GM19099 (cell line): ENCODE measurements around the gene CACNA2D4.

ENCODE experiments used
- POLR2A ChIP-seq: IDR thresholded peaks from 3 replicates; pipeline ENCODE4 v1.6.1; 2011; ENCODE audit warnings: low read depth; ENCODE audit not compliant: insufficient read length; ENCODE audit errors: extremely low read depth

Gene CACNA2D4

DNA sequence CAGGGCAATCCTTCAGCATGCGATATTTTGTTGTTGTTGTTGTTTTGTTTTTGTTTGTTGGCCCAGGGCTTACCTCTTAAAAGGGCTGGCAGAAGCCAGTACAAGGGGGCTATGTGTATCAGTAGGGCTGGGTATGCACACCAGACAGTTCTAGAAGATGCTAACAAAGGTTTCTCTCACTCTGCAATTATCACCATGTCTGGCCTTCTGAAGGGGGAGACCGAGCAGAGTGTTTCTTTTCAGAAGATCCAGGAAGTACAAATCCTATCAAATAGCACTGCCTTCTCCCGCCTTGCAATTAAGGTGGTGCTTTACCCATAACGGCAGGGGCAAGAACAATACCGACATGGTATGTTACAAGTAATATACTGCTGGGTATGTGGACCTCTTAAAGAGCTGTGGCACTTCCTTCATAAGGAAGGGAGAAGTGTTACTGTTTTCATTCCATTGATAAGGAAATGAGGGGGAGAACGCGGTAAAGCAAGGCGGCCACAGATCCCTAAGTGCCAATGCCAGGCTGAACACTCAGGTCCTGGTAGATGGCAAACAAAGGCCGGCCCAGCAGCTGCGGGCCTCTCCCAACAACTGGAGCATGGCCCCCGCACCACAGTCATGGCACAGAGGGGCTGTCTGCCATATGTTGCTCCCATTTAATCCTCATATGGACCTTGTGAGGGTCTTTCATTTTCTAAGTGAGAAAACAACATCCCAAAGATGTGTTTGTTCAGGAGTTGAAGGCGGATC, 19.2 kb upstream of the CACNA2D4 start:
- no peak for TF ChIP-seq POLR2A

GRCh38 chr12:1936406-1937320, 18.2 kb upstream of the CACNA2D4 start:
- TF ChIP-seq POLR2A, result no peak

GRCh38 chr12:1935700-1936378, 17.4 kb upstream of the CACNA2D4 start:
- no peak for TF ChIP-seq POLR2A

- no peak for TF ChIP-seq POLR2A
Observed at GRCh38 chr12:1935242-1935641, 16.8 kb upstream of the CACNA2D4 start.

DNA sequence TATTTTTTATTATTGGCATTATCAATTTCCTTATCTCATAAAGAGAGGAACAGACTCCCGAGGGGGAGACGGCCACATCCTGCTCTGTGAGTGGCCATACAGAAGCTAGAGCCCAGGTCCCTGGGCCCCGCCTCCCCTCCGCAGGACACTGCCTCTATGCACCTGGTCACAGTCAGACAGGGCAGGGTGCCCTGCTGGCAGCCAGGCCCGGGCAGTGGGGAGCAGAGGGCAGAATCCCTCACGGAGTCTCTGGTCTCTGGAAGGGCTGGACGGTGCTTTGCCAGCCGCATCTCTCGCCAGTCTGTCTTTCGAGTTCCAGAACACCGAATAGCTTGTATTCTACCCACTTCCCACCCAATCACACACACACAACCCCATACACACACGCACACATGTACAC, 16.4 kb upstream of the CACNA2D4 start:
- TF ChIP-seq POLR2A, result no peak

GRCh38 chr12:1934068-1934467, 15.6 kb upstream of the CACNA2D4 start:
- no peak for TF ChIP-seq POLR2A

- TF ChIP-seq POLR2A, result no peak
Observed at GRCh38 chr12:1933342-1934051, 15.0 kb upstream of the CACNA2D4 start.

DNA sequence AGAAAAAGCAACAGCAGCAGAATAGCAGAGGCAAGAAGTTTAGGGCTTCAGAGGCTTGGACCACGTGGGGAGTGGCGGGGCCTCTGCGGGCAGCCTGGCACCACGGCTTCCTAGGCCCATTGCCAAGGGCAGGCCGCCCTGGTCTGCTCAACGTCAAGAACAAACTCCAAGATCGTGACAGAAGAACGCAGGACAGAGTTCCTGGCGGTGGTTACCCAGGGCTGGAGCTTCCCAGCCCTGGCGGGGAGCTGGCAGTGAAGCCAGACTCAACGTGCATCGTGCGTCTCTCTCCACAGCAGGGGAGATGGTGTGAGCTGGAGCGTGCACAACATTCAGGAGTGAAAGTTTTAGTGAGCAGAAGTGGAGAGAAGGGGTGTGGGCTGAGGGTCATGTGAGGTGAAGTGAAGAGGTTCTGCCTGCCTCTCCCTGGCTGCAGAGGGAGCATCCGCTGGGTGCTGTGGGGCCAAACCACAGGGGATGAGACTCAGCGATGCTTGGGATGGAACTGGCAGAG, 13.9 kb upstream of the CACNA2D4 start:
- no peak for TF ChIP-seq POLR2A

DNA sequence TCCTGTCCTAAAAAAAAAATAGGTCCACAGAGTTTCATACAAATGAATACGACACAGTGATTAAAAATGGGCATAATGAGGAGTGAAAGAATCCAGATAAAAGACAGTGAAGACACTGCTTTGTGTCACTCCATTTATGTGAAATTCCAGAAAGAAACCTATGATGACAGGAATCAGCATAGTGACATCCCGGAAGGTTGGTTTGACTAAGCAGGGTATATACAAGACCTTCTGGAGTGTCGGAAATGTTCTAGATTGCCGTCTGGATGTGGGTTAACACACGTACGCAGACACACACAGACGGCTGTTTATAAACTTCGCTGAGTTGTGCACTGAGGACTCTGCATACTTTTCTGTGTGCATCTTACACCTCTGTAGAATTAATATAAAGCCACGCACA, 13.2 kb upstream of the CACNA2D4 start:
- no peak for TF ChIP-seq POLR2A

GRCh38 chr12:1930803-1931597, 12.5 kb upstream of the CACNA2D4 start:
- TF ChIP-seq POLR2A, result no peak

- TF ChIP-seq POLR2A, result no peak
Observed at GRCh38 chr12:1929985-1930802, 11.7 kb upstream of the CACNA2D4 start.

DNA sequence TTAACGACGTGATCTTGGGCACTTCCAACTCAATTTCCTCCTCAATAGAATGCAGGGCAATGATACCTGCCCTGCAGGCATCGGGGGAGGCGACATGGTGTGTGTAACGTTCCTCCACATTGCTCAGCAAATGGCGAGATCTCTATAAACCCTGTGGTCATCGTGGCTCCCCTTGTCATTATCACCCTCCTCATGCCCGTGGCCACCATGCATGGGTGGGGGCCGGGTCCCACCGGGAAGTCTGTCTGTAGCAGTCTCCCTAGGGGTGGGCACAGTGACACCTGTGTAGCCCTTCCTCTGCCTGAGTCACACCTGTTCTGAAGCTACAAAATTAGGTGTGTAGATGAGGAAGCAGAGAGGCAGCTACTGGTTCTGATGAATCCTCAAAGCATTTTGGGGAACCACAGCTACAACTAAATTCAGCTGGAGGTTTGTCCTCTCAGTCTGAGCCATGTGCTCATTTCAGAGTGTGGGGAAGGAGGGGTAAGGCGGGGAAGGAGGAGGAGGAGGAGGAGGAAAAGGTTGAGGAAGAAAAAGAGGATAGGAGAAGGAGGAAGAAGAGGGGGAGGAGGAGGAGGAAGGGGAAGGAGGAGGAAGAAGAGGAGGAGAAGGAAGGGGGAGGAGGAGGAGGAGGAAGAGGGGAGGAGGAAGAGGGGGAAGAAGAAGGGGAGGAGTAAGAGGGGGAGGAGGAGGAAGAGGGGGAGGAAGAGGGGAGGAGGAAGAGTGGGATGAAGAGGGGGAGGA, 11.0 kb upstream of the CACNA2D4 start:
- TF ChIP-seq POLR2A, result no peak
